GM19023 (cell line): ENCODE data around the gene TRIM67.
"Not testable (repeated sequence)": the region's sequence is repeated elsewhere in the genome, so short reads cannot be mapped to it uniquely, and the experiment has no call there.

Source experiments
- ATAC-seq: cut with Tn5 transposase; IDR thresholded peaks from one replicate; pipeline ENCODE4 v1.9.1; 2021; ENCODE audit warnings: mild to moderate bottlenecking, moderate library complexity; ENCODE audit not compliant: unreplicated experiment

Gene TRIM67

DNA sequence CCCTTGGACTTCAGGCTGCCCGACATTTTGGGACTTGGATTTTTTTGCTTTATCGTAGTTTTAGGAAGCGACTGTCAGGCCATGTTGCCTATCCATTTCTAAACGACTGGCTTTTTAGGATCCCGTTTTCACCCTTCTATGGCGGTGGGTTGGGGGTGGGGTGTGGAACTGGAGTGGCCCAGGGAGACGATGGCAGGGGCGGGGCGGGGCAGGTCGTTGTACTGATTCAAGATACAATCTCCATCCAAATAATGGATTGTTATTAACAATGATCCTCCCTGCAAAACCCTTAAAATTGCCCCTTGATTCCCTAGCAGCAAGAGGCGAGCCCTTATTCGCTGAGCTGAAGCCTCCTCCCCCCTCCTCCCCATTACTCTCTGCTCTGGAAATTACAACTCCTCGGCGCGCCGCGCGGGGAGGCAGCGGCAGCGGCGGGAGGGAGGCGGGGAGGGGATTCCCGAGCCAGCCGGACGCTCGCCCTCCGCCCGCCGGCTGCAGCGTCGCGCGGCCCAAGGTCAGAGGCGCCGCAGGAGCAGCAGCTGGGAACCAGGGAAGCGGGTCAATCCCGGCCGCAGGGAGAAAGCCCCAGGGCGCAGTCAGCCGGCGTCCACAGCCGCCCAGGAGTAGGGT is at the start of gene TRIM67:
TSS of gene TRIM67 (plus strand) at position 392 of the 630 bp plus-strand sequence. CDS start 912 bp downstream, outside the sequence.
- no peak for ATAC-seq

DNA sequence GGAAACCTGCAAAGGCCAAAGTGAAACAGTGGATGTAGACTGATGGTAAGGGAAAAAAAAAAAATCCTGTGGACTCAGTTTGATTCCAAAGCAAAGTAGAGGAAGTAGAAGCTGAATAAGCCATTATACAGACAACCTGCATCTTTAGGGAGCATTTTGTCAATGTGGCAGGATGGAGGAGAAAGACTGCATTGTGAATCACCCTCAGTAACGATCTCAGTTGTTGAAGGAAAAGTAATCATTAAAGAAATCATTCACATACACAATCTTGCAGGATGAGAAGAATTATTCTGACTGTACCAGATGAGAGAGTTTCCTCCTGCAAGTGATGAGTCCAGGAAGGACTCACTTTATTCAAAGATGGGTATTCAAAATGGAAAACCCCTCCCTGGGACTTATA is 45.1 kb upstream of the TRIM67 start:
- no peak for ATAC-seq

DNA sequence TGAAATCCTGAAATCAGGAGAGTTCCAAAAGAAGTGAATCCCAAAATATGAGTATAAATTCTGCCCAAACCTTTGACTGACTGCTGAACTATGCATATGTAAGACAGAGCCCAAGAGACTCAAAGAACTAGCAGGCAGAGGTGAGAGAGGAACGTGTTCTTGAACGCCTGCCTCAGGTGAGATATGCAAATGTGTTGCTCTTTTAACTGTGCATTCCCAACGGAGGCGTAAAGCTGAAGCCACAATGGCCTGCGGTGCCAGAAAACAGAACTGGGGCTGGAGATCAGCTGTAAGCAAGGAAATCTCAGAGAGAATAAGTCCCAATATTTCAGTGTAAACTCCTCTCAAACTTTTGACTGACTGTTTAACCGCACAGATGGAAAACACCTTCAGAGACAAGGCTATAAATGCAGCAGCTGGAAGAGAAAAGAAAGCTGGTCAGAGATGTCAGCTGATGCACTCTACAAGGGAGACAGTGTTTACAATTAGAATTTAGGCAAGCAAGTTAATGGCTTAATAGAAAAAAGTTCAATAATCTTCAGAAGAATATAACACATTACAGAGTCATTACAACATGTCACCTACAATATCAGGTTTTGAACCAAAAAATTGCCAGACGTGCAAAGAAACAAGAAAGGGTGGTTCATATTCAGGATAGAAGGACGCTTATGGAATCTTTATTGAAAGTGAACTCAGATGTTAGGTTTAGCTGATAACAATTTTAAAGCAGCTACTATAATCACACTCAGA is 43.0 kb upstream of the TRIM67 start:
- no peak for ATAC-seq

DNA sequence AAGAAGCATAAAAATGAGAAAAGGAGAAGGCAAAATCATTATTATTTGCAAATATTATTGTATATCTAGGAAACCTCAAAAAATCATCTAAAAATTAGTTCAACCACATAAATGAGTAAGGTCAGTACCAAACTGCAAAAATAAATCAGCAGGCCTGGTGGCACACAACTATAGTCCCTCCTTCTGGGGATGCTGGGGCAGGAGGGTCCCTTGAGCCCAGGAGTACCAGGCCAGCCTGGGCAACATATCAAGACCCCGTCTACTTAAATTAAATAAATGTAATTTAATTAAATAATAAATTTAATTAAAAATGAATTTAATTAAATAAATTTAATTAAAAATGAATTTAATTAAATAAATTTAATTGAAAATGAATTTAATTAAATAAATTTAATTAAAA is 40.3 kb upstream of the TRIM67 start:
- no peak for ATAC-seq

DNA sequence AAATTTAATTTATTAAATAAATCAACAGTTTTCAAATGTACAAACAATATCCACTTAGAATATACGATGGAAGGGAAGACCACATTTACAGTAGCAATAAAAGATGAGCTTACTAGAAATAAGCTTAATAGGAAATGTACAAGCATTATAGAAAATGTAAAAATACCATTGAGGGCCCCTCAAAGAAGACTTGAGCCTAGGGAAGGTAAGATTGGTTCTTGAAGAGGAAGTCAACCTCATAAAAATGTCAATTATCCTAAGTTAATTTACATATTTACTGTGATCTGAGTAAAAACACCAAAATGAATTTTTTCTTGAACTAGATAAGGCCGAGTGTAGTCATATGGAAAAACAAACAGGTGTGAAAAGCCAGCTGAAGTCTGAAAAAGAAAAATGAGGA is 39.7 kb upstream of the TRIM67 start:
- no peak for ATAC-seq

DNA sequence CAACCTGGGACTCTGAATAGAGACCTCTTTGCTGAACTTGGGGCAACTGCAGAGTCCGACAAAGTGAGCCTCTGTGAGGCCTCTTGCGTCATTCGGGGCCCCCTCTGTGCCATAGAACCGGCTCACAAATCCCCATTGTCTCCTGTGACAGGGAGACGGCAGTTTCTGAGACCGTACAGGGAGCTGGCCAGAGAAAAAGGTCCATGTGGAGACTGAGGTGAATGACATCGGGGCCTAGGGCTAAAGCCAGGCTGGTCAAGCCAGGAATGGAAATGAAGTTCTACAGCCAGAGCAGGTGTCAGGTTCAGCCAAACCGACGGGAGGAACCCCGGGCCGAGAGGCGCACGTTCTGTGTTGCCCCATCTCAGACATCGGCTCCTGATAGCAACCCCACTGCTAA is 37.1 kb upstream of the TRIM67 start:
- no peak for ATAC-seq

DNA sequence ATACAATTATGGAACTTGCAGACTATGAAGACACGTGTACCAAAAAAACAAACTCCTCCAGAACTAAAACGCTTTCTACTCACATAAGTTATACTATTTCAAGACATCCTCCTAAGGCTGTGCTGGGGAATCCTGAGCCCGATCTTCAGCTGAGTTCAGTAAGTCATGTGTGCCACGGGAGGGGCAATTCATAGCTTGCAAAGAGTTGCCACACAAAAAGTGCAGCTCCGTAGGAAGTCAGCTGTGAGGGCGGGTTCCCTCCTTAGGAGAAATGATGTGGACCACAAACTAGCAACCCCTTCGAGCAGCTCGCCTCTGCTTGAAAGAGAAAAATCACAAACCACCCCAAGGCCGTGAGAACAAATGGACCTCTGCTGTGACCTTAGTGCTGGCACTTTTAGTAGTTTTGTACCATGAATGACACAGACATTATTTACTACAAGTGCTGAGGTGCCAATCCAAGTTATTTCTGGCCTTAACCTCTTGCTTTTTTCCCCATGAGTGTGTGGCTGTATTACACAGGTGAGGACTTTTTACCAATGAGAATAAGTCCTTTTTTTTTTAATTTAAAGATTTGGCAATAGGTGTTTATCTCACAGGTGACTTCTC is 35.8 kb upstream of the TRIM67 start:
- no peak for ATAC-seq

DNA sequence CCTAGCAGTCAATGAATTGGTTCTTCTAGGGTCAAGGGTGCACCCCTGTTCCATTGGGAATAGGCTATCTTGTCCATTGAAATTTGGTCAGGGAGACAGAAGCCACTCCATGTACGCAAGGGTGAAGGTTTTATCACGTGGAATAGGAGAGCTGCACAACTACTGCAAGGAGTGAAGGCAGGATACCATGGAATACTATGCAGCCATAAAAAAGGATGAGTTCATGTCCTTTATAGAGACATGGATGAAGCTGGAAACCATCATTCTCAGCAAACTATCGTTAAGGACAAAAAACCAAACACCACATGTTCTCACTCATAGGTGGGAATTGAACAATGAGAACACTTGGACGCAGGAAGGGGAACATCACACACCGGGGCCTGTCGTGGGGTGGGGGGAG is 34.8 kb upstream of the TRIM67 start:
- ATAC-seq: not testable (repeated sequence)

DNA sequence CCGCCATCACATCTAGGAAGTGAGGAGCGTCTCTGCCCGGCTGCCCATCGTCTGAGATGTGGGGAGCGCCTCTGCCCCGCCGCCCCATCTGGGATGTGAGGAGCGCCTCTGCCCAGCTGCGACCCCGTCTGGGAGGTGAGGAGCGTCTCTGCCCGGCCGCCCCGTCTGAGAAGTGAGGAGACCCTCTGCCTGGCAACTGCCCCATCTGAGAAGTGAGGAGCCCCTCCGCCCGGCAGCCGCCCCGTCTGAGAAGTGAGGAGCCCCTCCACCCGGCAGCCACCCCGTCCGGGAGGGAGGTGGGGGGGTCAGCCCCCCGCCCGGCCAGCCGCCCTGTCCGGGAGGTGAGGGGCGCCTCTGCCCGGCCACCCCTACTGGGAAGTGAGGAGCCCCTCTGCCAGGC is 33.4 kb upstream of the TRIM67 start:
- ATAC-seq: not testable (repeated sequence)

DNA sequence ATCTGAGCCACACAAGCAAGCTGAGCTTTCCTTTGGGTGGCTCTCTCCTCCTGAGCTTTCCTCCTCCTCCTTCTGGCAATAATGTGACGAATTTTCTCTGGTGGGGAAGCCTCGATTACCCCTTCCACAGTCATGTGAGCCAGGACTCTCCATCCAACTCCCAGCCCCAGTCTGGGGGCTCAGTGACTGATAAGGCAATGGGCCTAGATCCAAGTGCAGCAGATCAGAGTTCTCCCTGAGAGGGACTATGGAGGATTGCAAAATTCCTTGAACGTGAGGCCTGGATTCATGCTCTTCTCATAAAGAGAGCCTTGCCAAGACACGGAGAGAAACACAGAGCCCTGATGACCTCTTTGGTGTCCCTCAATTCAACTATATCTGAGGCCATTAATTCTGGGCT is 31.3 kb upstream of the TRIM67 start:
- ATAC-seq: no peak

DNA sequence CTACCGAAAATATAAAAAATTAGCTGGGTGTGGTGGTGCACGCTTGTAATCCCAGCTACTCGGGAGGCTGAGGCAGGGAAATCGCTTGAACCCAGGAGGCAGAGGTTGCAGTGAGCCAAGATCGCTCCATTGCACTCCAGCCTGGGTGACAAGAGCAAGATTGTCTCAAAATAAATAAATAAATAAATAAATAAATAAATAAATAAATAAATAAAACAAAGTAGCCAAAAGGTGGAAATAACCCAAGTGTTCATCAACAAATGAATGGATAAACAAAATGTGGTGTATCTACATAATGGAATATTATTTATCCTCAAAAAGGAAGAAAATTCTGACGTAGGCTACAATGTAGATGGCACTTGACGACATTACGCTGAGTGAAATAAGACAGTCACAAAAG is 29.3 kb upstream of the TRIM67 start:
- not testable (repeated sequence) for ATAC-seq

DNA sequence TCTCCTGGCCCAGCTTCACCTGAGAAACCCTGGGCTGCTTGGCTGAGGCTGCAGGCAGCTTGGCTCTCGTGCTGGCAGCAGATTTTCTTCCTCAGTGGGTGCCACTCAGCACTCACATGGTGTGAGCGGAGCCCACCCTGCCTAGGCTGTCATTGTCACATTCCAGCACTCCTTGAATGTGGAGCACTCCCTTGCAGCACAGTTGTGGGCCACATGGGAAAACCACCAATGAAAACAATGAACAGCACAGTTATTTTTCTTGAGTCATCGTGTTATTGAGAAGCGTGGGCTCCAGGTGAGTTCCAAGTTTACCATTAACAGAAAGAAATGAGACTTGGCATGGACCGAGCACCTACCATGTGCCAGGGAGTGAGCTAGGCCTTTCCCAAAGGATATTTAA is 27.2 kb upstream of the TRIM67 start:
- ATAC-seq: no peak

DNA sequence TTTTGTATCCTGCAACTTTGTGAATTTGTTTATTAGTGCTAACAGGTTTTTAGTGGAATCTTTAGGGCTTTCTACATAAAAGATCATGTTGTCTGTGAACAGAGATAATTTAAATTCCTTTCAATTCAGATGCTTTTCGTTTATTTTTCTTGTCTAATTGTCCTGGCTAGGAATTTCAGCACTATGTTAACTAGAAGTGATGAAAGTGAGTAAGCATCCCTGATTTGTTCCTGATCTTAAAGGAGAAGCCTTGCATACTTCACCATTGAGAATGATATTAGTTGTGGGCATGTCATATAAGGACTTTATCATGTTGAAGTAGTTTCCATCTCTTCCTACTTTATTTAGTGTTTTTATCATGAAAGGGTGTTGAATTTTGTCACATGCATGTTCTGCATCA is 23.6 kb upstream of the TRIM67 start:
- ATAC-seq: no peak

DNA sequence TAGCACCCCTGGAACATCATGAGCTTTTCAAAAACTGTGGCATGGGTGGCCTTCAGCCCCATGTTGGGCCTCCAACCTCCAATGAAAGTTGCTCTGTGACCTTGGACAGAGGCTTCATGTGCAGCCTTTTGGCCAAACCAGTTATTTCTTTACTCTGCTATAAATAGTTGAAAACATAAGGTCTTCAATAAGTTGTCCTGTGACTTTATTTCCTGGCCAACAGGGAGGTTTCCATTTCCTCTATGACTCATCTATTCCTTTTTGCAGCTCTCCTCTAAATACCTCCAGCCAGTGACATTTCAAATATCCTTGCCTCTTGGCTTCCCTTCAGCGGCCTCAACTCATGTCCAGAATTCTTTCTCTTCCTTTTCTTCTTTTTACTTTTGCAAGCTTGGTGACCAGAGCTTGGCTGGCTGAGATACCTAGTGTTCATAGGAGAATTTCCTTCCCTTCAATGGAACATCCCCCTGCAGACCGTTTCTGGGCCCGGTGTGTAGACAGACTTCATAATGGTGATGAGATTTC is 22.7 kb upstream of the TRIM67 start:
- ATAC-seq: no peak

DNA sequence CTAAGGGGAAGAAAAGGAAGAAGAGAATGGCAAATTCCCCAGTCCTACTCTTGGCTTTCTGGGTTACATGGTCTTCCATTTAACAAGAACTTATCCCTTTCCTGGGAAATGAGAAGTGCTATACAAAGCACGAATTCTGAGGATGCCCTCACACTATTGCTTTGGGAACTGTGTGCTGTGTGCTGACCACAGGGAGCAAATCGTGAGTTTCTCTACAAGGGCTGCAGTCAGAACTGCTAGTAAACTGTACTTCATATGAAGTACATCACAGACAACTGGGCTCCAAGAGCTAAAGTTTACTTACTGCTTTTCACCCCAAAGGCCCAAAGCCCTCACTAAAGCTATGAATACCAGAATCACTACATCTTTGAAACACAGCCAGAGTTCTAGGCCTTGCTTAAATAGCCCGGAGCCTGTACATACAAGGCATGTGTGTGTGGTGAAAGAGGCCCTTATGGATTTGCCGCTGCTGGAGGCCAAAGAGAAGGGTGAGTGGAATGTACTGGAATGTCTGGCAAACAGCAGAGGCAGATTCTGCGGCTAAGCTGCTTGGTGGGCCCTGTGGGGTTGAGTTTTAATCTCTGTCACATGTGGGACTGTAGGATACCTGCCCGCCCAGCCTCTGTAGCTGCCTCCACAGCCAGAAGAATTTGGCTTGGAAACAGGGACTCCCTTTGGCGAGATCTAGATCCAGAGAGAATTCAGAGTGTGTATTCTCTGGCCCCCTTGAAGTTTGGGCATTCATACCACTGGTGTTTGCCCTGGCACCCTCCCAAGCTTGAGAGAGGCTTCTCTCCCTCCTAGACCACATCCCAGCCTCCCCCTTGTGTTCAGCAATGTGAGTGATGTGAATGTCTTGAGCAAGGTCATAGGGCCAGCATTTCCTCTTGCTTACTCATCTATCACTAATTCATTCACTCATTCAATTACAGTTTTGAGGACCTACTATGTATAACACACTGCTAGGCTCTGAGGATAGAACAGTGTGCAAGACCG is 21.9 kb upstream of the TRIM67 start:
- ATAC-seq: no peak

DNA sequence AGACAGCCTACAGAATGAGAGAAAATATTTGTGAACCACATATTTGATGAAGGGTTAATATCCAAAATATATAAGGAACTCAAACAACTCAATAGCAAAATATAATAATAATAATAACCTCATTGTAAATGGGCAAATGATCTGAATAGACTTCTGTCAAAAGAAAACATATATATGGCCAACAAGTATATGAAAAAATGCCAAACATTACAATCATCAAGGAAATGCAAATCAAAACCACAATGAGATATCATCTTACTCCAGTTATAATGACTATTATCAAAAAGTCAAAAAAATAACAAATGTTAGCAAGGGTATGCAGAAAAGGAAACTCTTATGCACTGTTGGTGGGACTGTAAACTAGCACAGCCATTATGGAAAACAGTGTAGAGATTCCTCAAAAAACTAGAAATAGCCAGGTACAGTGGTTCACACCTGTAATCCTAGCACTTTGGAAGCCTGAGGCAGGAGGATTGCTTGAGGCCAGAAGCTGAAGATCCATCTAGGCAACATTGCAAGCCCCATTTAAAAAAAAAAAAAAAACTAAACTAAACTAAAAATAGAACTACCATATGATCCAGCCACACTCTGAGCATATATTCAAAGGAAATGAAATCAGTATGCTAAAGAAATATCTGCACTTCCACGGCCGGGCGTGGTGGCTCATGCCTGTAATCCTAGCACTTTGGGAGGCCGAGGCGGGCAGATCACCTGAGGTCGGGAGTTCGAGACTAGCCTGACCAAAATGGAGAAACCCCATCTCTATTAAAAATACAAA is 17.3 kb upstream of the TRIM67 start:
- no peak for ATAC-seq

DNA sequence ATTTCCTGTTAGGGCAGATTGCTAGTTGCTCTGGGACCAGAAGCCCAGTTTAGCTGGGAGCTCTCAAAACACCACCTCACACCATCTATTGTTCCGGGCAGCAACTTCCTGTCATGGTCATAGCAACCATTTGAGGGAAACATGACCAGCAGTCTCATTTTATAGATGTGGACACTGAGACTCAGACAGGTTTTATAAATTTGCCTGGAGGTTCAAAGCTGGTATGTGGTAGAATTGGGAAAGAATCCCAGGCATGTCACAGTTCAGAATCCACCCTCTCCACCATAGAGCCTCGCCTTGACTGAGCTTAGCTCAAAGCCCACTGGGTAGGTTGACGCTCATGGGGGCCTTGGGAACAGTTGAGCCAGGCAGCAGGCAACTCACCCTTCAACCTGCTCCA is 14.0 kb upstream of the TRIM67 start:
- ATAC-seq: no peak

DNA sequence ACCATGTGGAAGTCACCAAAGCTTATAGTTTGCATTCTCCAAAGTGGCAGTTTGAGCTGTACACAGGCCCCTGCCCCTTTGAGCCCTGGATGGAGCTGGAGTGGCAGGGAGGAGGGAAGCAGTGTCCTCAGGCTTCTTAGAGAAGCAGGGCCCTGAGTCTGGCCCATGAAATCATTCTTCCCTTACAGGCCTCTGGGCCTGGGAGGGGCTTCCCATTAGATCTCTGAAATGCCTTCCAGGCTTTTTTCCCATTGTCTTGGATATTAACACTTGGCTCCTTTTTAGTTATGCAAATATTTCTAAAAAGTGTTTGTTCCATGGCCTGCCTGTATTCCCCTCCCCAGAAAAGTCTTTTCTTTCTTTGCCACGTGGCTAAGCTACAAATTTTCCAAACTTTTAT is 10.0 kb upstream of the TRIM67 start:
- ATAC-seq: no peak

DNA sequence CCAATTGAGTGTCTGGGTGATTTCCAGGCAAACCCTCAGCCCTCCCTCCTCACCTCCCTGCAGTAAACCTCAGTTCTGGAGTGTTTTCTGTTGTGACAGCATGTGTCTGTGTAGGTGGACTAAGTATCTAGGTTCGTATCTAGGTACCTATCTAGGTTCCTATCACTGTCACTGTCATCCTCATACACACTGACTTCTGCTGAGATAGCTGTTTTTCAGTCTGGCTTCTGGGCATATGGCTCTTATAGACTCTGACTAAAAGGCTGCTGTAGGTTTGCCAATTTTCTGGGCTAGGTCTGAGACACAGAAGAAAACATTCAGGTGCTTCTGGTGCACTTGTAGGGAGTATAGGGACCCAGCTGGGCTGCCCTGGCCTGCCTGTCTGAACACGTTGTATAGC is 8.1 kb upstream of the TRIM67 start:
- no peak for ATAC-seq

DNA sequence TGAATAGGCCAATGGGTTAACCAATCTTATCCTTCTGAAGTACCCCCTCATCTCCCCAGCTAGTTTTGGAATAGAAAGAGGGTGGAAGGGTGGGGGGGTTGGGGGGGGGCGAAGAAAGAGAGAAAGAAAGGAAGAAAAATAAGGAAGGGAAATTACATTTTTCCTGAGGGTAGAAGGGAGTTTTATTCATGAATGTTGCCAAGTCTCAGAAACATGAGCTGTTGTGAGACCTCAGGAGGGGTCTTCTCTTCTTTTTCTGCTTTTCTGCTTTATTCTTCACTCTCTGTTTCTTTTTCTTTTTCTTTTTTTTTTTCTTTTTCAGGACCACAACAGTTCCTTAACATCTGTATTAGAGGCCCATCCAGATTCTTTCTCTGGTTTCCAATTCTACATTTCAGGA is 6.0 kb upstream of the TRIM67 start:
- ATAC-seq: no peak
